ENCODE data around the gene ETNK1. TPM values are rescaled to one million over a fixed set of nuclear protein-coding genes. Genes with fewer than 3 reads are reported as not detected.

Gene ETNK1
- total RNA-seq, 2 experiments from 2014 or later: 54.9 to 55.2 TPM

GRCh38 chr12:22627371-22627770, 2.4 kb downstream of the ETNK1 start:
- no peak for DNase-seq
- no peak for TF ChIP-seq CTCF (IDR thresholded peaks at IDR 0.05)
- POLR2A ChIA-PET: interaction anchor here (0.6 to 1.3 kb wide), 2 partner anchors 83 to 84 kb away, joined by 3 to 4 read pairs; partner anchors contain the start of gene C2CD5
- Mint-ChIP-seq H3K36me3 (ENCODE audit: low read depth) (peaks cover 20% of the 10 kb centered on the region), H3K9me3 (no peaks in the 10 kb centered on the region), H3K4me1 (ENCODE audit: low read depth) (peaks cover 46% of the 10 kb centered on the region), H3K27ac (peak overlapping the region; percentile 80), H3K27me3 (peaks cover 2% of the 10 kb centered on the region), H3K4me3 (peak overlapping the region; percentile 100)
- ATAC-seq: no peak
- CTCF ChIA-PET: interaction anchor here (1.1 to 1.2 kb wide), 2 partner anchors 31 to 82 kb away, joined by 3 read pairs; no protein-coding TSS in a partner anchor
- intact Hi-C loops (cut with micrococcal nuclease): loop anchor here (5.0 kb wide), 1 partner anchor 85 kb away; the partner anchor contains the start of gene C2CD5

- DNase-seq: no peak
- H3K4me3 Mint-ChIP-seq: peak overlapping the region; percentile 100
- peak overlapping the region; percentile 57 for H3K27ac Mint-ChIP-seq
- ChIA-PET CTCF (interaction anchor here (1.1 to 3.4 kb wide), 5 partner anchors 9 to 98 kb away, joined by 3 to 22 read pairs (median 4); no protein-coding TSS in a partner anchor), POLR2A (no interaction called here)
- no peaks in the 10 kb centered on the region for H3K9me3 Mint-ChIP-seq
- no peak for ATAC-seq
- no peak for TF ChIP-seq CTCF (IDR thresholded peaks at IDR 0.05)
- H3K4me1 Mint-ChIP-seq (ENCODE audit: low read depth): peaks cover 54% of the 10 kb centered on the region
- H3K27me3 Mint-ChIP-seq: no peaks in the 10 kb centered on the region
- intact Hi-C loops (cut with micrococcal nuclease): loop anchor here (5.0 kb wide), 1 partner anchor 86 kb away; the partner anchor contains the start of gene C2CD5
- H3K36me3 Mint-ChIP-seq (ENCODE audit: low read depth): peaks cover 27% of the 10 kb centered on the region
These were observed 3.3 kb downstream of the ETNK1 start for GRCh38 chr12:22628228-22628627.

- H3K9me3 Mint-ChIP-seq: no peaks in the 10 kb centered on the region
- no peaks in the 10 kb centered on the region for H3K27me3 Mint-ChIP-seq
- H3K4me1 Mint-ChIP-seq (ENCODE audit: low read depth): peaks cover 67% of the 10 kb centered on the region
- POLR2A ChIA-PET: no interaction called here
- no peak overlapping the region for H3K4me3 Mint-ChIP-seq
- DNase-seq (no peak), ATAC-seq (peak; percentile 34)
- TF ChIP-seq CTCF (IDR thresholded peaks at IDR 0.05): peak; percentile 72
- CTCF ChIA-PET: interaction anchor here (0.6 to 1.5 kb wide), 3 partner anchors 13 to 19 kb away, joined by 3 to 4 read pairs (median 4); no protein-coding TSS in a partner anchor
- no peak overlapping the region for H3K27ac Mint-ChIP-seq
- intact Hi-C loops (cut with micrococcal nuclease): no loop called here
- peaks cover 39% of the 10 kb centered on the region for H3K36me3 Mint-ChIP-seq (ENCODE audit: low read depth)
These were observed 7.0 kb downstream of the ETNK1 start for GRCh38 chr12:22631863-22632463.

GRCh38 chr12:22634883-22635282, 9.9 kb downstream of the ETNK1 start:
- Mint-ChIP-seq H3K9me3 (no peaks in the 10 kb centered on the region), H3K27ac (no peak overlapping the region), H3K4me3 (no peak overlapping the region), H3K4me1 (ENCODE audit: low read depth) (peaks cover 54% of the 10 kb centered on the region), H3K27me3 (no peaks in the 10 kb centered on the region), H3K36me3 (ENCODE audit: low read depth) (peaks cover 34% of the 10 kb centered on the region)
- intact Hi-C loops (cut with micrococcal nuclease): no loop called here
- no peak for DNase-seq
- no peak for ATAC-seq
- no peak for TF ChIP-seq CTCF (IDR thresholded peaks at IDR 0.05)
- ChIA-PET CTCF (interaction anchor here (1.2 kb wide), 2 partner anchors 46 to 109 kb away, joined by 3 read pairs; no protein-coding TSS in a partner anchor), POLR2A (no interaction called here)

- intact Hi-C loops (cut with micrococcal nuclease): no loop called here
- Mint-ChIP-seq H3K27me3 (no peaks in the 10 kb centered on the region), H3K36me3 (ENCODE audit: low read depth) (peaks cover 30% of the 10 kb centered on the region), H3K4me1 (ENCODE audit: low read depth) (peaks cover 53% of the 10 kb centered on the region), H3K27ac (no peak overlapping the region), H3K4me3 (no peak overlapping the region), H3K9me3 (no peaks in the 10 kb centered on the region)
- no peak for DNase-seq
- CTCF ChIA-PET: interaction anchor here (1.0 to 1.2 kb wide), 3 partner anchors 45 to 123 kb away, joined by 3 to 4 read pairs (median 3); no protein-coding TSS in a partner anchor
- no peak for ATAC-seq
- POLR2A ChIA-PET: no interaction called here
- no peak for TF ChIP-seq CTCF (IDR thresholded peaks at IDR 0.05)
These were observed 10.8 kb downstream of the ETNK1 start for GRCh38 chr12:22635812-22636211.
